Gastroesophageal sphincter (tissue), 4 donors: ENCODE results near the gene PPM1G. TPM values are rescaled to one million over a fixed set of nuclear protein-coding genes. Genes with fewer than 3 reads are reported as not detected.

Experiments used
- ATAC-seq: fragments of 150-250 bp; one replicate; pipeline ENCODE4 v1.9.1; 2016; ENCODE audit warnings: mild to moderate bottlenecking, moderate library complexity
- H3K27ac ChIP-seq, 4 donors: fragments of 200-600 bp; sonication (generic) in 3 of 4; 1 replicate in 3 of 4; 2 replicates in 1 of 4; pipeline ENCODE4 v1.5.1; 2016 to 2019
- H3K27me3 ChIP-seq: fragments of 200-600 bp; sonication (generic); one replicate; pipeline ENCODE4 v1.5.1; 2019
- H3K36me3 ChIP-seq, 2 donors: fragments of 200-600 bp; sonication (generic); one replicate each; pipeline ENCODE4 v1.5.1; 2019; ENCODE audit warnings: control low read depth in 1 of 2
- H3K4me1 ChIP-seq, 3 donors: fragments of 200-600 bp; sonication (generic); 1 replicate in 2 of 3; 2 replicates in 1 of 3; pipeline ENCODE4 v1.5.1; 2016 to 2019; ENCODE audit warnings: control low read depth in 2 of 3
- H3K4me3 ChIP-seq, 2 donors: fragments of 200-600 bp; sonication (generic); one replicate each; pipeline ENCODE4 v1.5.1; 2019; ENCODE audit warnings: mild to moderate bottlenecking in 1 of 2, moderate library complexity in 1 of 2
- H3K9me3 ChIP-seq, 3 donors: fragments of 200-600 bp; sonication (generic); one replicate each; pipeline ENCODE4 v1.5.1; 2017 to 2019; ENCODE audit warnings: control low read depth in 2 of 3
- CTCF ChIP-seq, 4 experiments: fragments of 200-600 bp in 2 of 4; fragments of 450-650 bp in 2 of 4; sonication (generic) in 1 of 4; IDR thresholded peaks; one replicate each; pipeline ENCODE4 v1.5.1; 2017 to 2019; ENCODE audit warnings: antibody characterized with exemption in 4 of 4, mild to moderate bottlenecking in 2 of 4, moderate library complexity in 2 of 4
- EP300 ChIP-seq: sonication (generic); formaldehyde crosslinking; IDR thresholded peaks from one replicate; pipeline ENCODE4 v1.6.1; 2017; ENCODE audit warnings: antibody characterized with exemption, mild to moderate bottlenecking
- POLR2A ChIP-seq, 2 donors: fragments of 450-650 bp; IDR thresholded peaks; one replicate each; pipeline ENCODE4 v1.6.1; 2017; ENCODE audit warnings: antibody characterized with exemption in 2 of 2, mild to moderate bottlenecking in 2 of 2, moderate library complexity in 1 of 2
- POLR2AphosphoS5 ChIP-seq: sonication (generic); formaldehyde crosslinking; IDR thresholded peaks from one replicate; pipeline ENCODE4 v1.6.1; 2017; ENCODE audit warnings: antibody characterized with exemption
- WGBS, 2 donors: methylation state at CpG; one replicate each; pipeline ENCODE4 v1.1.5; 2018; ENCODE audit warnings: low coverage in 1 of 2; 5-methylcytosine and 5-hydroxymethylcytosine counted together
- total RNA-seq, 4 donors: library from RNA; depleted of rRNA; stranded (reverse); fragments of >200 nt; gene quantifications; one replicate each; pipeline ENCODE4 v1.1.0, GENCODE V29; 2016

The PPM1G gene
- total RNA-seq, 4 donors from 2014 or later = 50.2 to 74.2 (median 58.8) TPM

- peaks cover 0 to 82% of the 10 kb centered on the region in 2 donors for H3K36me3 ChIP-seq
- H3K4me3 ChIP-seq = no peak overlapping the region
- no peaks in the 10 kb centered on the region for H3K9me3 ChIP-seq
- H3K4me1 ChIP-seq = peaks cover 0 to 15% (median 3%) of the 10 kb centered on the region in 3 donors
- WGBS, 2 donors = 87 to 100% methylated on average over 1 to 8 of the region's 8 CpGs
- no peak for ATAC-seq
- no peaks in the 10 kb centered on the region for H3K27me3 ChIP-seq
- no peak overlapping the region for H3K27ac ChIP-seq
- TF ChIP-seq CTCF (IDR thresholded peaks at IDR 0.05) (no peak), EP300 (no peak), POLR2A (IDR thresholded peaks at IDR 0.05) (no peak), POLR2AphosphoS5 (no peak)
These were observed 36.2 kb upstream of the PPM1G start for GRCh38 chr2:27445615-27446014.

DNA sequence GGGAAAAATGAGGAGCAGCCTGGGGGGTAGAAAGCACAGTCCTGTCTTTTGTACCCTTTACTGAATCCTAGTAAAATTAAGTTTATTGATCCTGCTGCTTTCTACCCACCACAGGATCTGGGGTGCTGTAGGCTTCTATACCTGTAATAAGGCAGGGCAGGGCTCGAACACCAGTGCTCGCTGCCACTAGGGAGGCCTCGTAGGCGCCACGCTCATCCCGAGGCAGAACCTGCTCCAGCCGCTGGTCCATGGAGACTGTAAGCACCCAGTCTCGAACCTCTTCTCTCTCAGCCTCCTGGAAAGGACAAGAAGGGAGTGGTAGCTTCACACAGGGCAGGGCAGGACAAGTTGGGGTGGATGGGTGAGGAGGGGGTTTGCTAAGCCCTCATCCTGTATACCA is 35.8 kb upstream of the PPM1G start:
- Histone ChIP-seq H3K27me3 (no peaks in the 10 kb centered on the region), H3K4me1 (peaks cover 0 to 15% (median 3%) of the 10 kb centered on the region in 3 donors), H3K36me3 (peaks cover 0 to 82% of the 10 kb centered on the region in 2 donors), H3K9me3 (no peaks in the 10 kb centered on the region), H3K4me3 (no peak overlapping the region), H3K27ac (no peak overlapping the region)
- TF ChIP-seq POLR2AphosphoS5 = no peak
- no peak for TF ChIP-seq EP300
- TF ChIP-seq POLR2A (IDR thresholded peaks at IDR 0.05) = no peak
- TF ChIP-seq CTCF (IDR thresholded peaks at IDR 0.05) = no peak
- 88% methylated on average over 7 of the region's 8 CpGs; no CpG with 5 or more reads in 1 of the 2 donors for WGBS, 2 donors
- no peak for ATAC-seq

DNA sequence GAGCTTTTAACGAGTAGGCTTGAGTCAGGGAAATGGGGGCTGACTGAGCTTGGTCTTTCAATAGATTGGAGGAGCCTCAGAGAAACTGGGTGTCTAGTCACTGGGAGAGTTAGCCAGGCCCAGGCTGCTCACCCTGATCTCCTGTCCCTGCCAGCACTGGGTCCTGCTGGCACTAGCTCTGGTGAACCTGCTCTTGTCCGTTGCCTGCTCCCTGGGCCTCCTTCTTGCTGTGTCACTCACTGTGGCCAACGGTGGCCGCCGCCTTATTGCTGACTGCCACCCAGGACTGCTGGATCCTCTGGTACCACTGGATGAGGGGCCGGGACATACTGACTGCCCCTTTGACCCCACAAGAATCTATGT is 33.5 kb upstream of the PPM1G start:
- Histone ChIP-seq H3K9me3 (no peaks in the 10 kb centered on the region), H3K4me1 (peaks cover 0 to 15% (median 3%) of the 10 kb centered on the region in 3 donors), H3K27ac (peak overlapping the region in 3 of 4 donors; percentile 34 to 73 (median 57)), H3K27me3 (no peaks in the 10 kb centered on the region), H3K4me3 (peak overlapping the region in 1 of 2 donors; percentile 42), H3K36me3 (peaks cover 0 to 82% of the 10 kb centered on the region in 2 donors)
- TF ChIP-seq EP300 = no peak
- no peak for TF ChIP-seq POLR2A (IDR thresholded peaks at IDR 0.05)
- TF ChIP-seq POLR2AphosphoS5 = no peak
- TF ChIP-seq CTCF (IDR thresholded peaks at IDR 0.05) = no peak
- 85 to 96% methylated on average over 4 to 5 of the region's 6 CpGs for WGBS, 2 donors
- ATAC-seq = peak; percentile 9

DNA sequence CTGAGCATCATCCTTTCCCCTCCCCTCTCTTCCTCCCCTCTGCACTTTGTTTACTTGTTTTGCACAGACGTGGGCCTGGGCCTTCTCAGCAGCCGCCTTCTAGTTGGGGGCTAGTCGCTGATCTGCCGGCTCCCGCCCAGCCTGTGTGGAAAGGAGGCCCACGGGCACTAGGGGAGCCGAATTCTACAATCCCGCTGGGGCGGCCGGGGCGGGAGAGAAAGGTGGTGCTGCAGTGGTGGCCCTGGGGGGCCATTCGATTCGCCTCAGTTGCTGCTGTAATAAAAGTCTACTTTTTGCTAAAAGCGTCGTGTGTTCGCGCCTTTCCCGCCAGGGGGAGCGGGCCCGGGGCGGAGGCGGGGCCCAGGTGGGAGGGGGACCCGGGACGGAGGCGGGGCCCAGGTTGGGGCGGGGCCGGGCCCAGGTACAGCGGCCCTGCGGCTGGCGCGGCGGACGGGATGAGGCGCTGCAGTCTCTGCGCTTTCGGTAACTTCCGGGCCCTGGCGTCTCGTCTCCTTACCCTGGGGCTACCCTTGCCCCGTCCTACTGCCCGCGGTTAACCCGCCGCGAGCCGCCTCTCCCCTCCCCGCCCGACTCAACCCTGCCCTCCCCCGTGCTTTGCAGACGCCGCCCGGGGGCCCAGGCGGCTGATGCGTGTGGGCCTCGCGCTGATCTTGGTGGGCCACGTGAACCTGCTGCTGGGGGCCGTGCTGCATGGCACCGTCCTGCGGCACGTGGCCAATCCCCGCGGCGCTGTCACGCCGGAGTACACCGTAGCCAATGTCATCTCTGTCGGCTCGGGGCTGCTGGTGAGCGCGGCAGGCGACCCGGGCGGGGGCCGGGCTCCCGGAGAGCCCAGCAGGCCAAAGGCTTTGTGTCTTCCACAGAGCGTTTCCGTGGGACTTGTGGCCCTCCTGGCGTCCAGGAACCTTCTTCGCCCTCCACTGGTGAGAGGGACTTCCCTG is 32.8 kb upstream of the PPM1G start, which contains the start of gene KRTCAP3:
Gene KRTCAP3, plus strand, starts transcription at position 424 of the 962 bp plus-strand sequence. Its CDS starts 32 bp downstream, at position 456.
- peak; percentile 48 for ATAC-seq
- peaks cover 1 to 82% of the 10 kb centered on the region in 2 donors for H3K36me3 ChIP-seq
- 43 to 48% methylated on average over 2 to 13 of the region's 80 CpGs for WGBS, 2 donors
- TF ChIP-seq POLR2A (IDR thresholded peaks at IDR 0.05) = peak in 1 of 2 donors; percentile 6
- peak in 1 of 4 experiments; percentile 6 for TF ChIP-seq CTCF (IDR thresholded peaks at IDR 0.05)
- no peak for TF ChIP-seq EP300
- peak; percentile 32 for TF ChIP-seq POLR2AphosphoS5
- H3K27ac ChIP-seq = peak within 1 kb of the TSS in 3 of 4 donors; percentile 34 to 73 (median 57)
- peak within 1 kb of the TSS in 1 of 2 donors; percentile 42 for H3K4me3 ChIP-seq
- peaks cover 0 to 15% (median 3%) of the 10 kb centered on the region in 3 donors for H3K4me1 ChIP-seq
- H3K9me3 ChIP-seq = no peaks in the 10 kb centered on the region
- no peaks in the 10 kb centered on the region for H3K27me3 ChIP-seq
